ENCODE measurements around the gene KRT25.
"Not testable (repeated sequence)": the region's sequence is repeated elsewhere in the genome, so short reads cannot be mapped to it uniquely, and the experiment has no call there.

KRT25 gene

GRCh38 chr17:40760105-40761016 is 5.2 kb upstream of the KRT25 start:
- H3K4me1 ChIP-seq (ENCODE audit: low read length), result no peaks in the 10 kb centered on the region
- H3K9ac ChIP-seq (ENCODE audit: low read length), result no peak overlapping the region
- H3K4me3 ChIP-seq (ENCODE audit: low read length), result no peak overlapping the region
- no peaks in the 10 kb centered on the region for H3K27me3 ChIP-seq (ENCODE audit: low read depth, low read length)
- H3K4me2 ChIP-seq (ENCODE audit: low read length), result no peak overlapping the region
- peaks cover 38% of the 10 kb centered on the region for H3K9me3 ChIP-seq (ENCODE audit: insufficient read depth, low read length)
- no peaks in the 10 kb centered on the region for H3K79me2 ChIP-seq (ENCODE audit: low read length)
- no peak overlapping the region for H3K27ac ChIP-seq (ENCODE audit: low read length)
- no peak for TF ChIP-seq CTCF (IDR thresholded peaks at IDR 0.05; ENCODE audit: low read depth, low read length)
- TF ChIP-seq EZH2phosphoT487 (IDR thresholded peaks at IDR 0.05; ENCODE audit: low read depth), result no peak
- H3K36me3 ChIP-seq (replicated peaks; ENCODE audit: low read depth, low read length), result no peaks in the 10 kb centered on the region
- H2AFZ ChIP-seq (ENCODE audit: low read depth, low read length), result no peak overlapping the region
- H4K20me1 ChIP-seq (ENCODE audit: insufficient read depth, low read length), result no peaks in the 10 kb centered on the region

GRCh38 chr17:40753804-40754203 is 1.3 kb downstream of the KRT25 start:
- no peak overlapping the region for H3K27ac ChIP-seq (ENCODE audit: low read length)
- H4K20me1 ChIP-seq (ENCODE audit: insufficient read depth, low read length), result no peaks in the 10 kb centered on the region
- H3K4me3 ChIP-seq (ENCODE audit: low read length), result no peak overlapping the region
- H3K27me3 ChIP-seq (ENCODE audit: low read depth, low read length), result peaks cover under 1% of the 10 kb centered on the region; the same call in 1 of the 2 replicates
- no peak overlapping the region for H3K9ac ChIP-seq (ENCODE audit: low read length)
- H3K4me1 ChIP-seq (ENCODE audit: low read length), result no peaks in the 10 kb centered on the region
- H3K9me3 ChIP-seq (ENCODE audit: insufficient read depth, low read length), result no peaks in the 10 kb centered on the region
- H2AFZ ChIP-seq (ENCODE audit: low read depth, low read length), result no peak overlapping the region
- TF ChIP-seq CTCF (IDR thresholded peaks at IDR 0.05; ENCODE audit: low read depth, low read length) (no peak), EZH2phosphoT487 (IDR thresholded peaks at IDR 0.05; ENCODE audit: low read depth) (no peak)
- H3K79me2 ChIP-seq (ENCODE audit: low read length), result no peaks in the 10 kb centered on the region
- no peak overlapping the region for H3K4me2 ChIP-seq (ENCODE audit: low read length)
- H3K36me3 ChIP-seq (replicated peaks; ENCODE audit: low read depth, low read length), result no peaks in the 10 kb centered on the region

GRCh38 chr17:40751065-40751464 is 4.1 kb downstream of the KRT25 start:
- H3K9ac ChIP-seq (ENCODE audit: low read length), result no peak overlapping the region
- no peak overlapping the region for H3K27ac ChIP-seq (ENCODE audit: low read length)
- no peaks in the 10 kb centered on the region for H3K4me1 ChIP-seq (ENCODE audit: low read length)
- H3K9me3 ChIP-seq (ENCODE audit: insufficient read depth, low read length), result no peaks in the 10 kb centered on the region
- no peak overlapping the region for H3K4me2 ChIP-seq (ENCODE audit: low read length)
- no peaks in the 10 kb centered on the region for H3K36me3 ChIP-seq (replicated peaks; ENCODE audit: low read depth, low read length)
- H3K27me3 ChIP-seq (ENCODE audit: low read depth, low read length), result peaks cover 5% of the 10 kb centered on the region; the same call in 1 of the 2 replicates
- TF ChIP-seq EZH2phosphoT487 (IDR thresholded peaks at IDR 0.05; ENCODE audit: low read depth), result no peak
- TF ChIP-seq CTCF (IDR thresholded peaks at IDR 0.05; ENCODE audit: low read depth, low read length), result no peak
- H4K20me1 ChIP-seq (ENCODE audit: insufficient read depth, low read length), result no peaks in the 10 kb centered on the region
- H2AFZ ChIP-seq (ENCODE audit: low read depth, low read length), result no peak overlapping the region
- no peaks in the 10 kb centered on the region for H3K79me2 ChIP-seq (ENCODE audit: low read length)
- no peak overlapping the region for H3K4me3 ChIP-seq (ENCODE audit: low read length)

- TF ChIP-seq EZH2phosphoT487 (IDR thresholded peaks at IDR 0.05; ENCODE audit: low read depth) (no peak), CTCF (IDR thresholded peaks at IDR 0.05; ENCODE audit: low read depth, low read length) (no peak)
- H2AFZ ChIP-seq (ENCODE audit: low read depth, low read length), result no peak overlapping the region
Observed at GRCh38 chr17:40750391-40750790, 4.7 kb downstream of the KRT25 start.

GRCh38 chr17:40748666-40749065 is 6.5 kb downstream of the KRT25 start:
- H3K4me2 ChIP-seq (ENCODE audit: low read length); H3K9ac ChIP-seq (ENCODE audit: low read length); H3K4me1 ChIP-seq (ENCODE audit: low read length); H4K20me1 ChIP-seq (ENCODE audit: insufficient read depth, low read length); H3K36me3 ChIP-seq (replicated peaks; ENCODE audit: low read depth, low read length); H3K9me3 ChIP-seq (ENCODE audit: insufficient read depth, low read length); H3K27ac ChIP-seq (ENCODE audit: low read length); H3K79me2 ChIP-seq (ENCODE audit: low read length); H3K27me3 ChIP-seq (ENCODE audit: low read depth, low read length); H3K4me3 ChIP-seq (ENCODE audit: low read length); H2AFZ ChIP-seq (ENCODE audit: low read depth, low read length): not testable (repeated sequence)

More at GRCh38 chr17:40750391-40750790, 4.7 kb downstream of the KRT25 start:
- Histone ChIP-seq H4K20me1 (ENCODE audit: insufficient read depth, low read length) (no peaks in the 10 kb centered on the region), H3K27ac (ENCODE audit: low read length) (no peak overlapping the region), H3K27me3 (ENCODE audit: low read depth, low read length) (peaks cover 5% of the 10 kb centered on the region; the same call in 1 of the 2 replicates), H3K4me2 (ENCODE audit: low read length) (no peak overlapping the region), H3K9me3 (ENCODE audit: insufficient read depth, low read length) (no peaks in the 10 kb centered on the region), H3K36me3 (replicated peaks; ENCODE audit: low read depth, low read length) (no peaks in the 10 kb centered on the region), H3K79me2 (ENCODE audit: low read length) (no peaks in the 10 kb centered on the region), H3K4me3 (ENCODE audit: low read length) (no peak overlapping the region), H3K9ac (ENCODE audit: low read length) (no peak overlapping the region), H3K4me1 (ENCODE audit: low read length) (no peaks in the 10 kb centered on the region)

Data from OCI-LY3 (cell line).